Measurements from ENCODE around the gene KIF1A.

Gene KIF1A

GRCh38 chr2:240760121-240760520, 59.9 kb downstream of the KIF1A start:
- Histone ChIP-seq H3K4me2 (ENCODE audit: low read depth, low read length) (no peak overlapping the region), H3K4me3 (ENCODE audit: low read length) (no peak overlapping the region), H3K9me3 (replicated peaks; ENCODE audit: insufficient read depth, low read length) (no peaks in the 10 kb centered on the region), H3K4me1 (ENCODE audit: low read length) (no peaks in the 10 kb centered on the region), H3K36me3 (replicated peaks; ENCODE audit: insufficient read depth, low read length) (no peaks in the 10 kb centered on the region), H3K27ac (ENCODE audit: low read length) (no peak overlapping the region), H3K9me2 (replicated peaks; ENCODE audit: insufficient read depth, low read length) (no peaks in the 10 kb centered on the region), H3K79me2 (ENCODE audit: low read length) (no peaks in the 10 kb centered on the region), H2AFZ (ENCODE audit: low read length) (no peak overlapping the region), H3K27me3 (replicated peaks; ENCODE audit: insufficient read depth, low read length) (peaks cover 56% of the 10 kb centered on the region), H4K20me1 (ENCODE audit: insufficient read depth, low read length) (no peaks in the 10 kb centered on the region), H3F3A (ENCODE audit: insufficient read depth, low read length) (no peaks in the 10 kb centered on the region), H3K9ac (ENCODE audit: low read length) (no peak overlapping the region)
- no peak for DNase-seq
- no peak for TF ChIP-seq EZH2phosphoT487 (IDR thresholded peaks at IDR 0.05; ENCODE audit: low read length)

GRCh38 chr2:240759459-240759858, 60.6 kb downstream of the KIF1A start:
- Histone ChIP-seq H2AFZ (ENCODE audit: low read length) (no peak overlapping the region), H3F3A (ENCODE audit: insufficient read depth, low read length) (no peaks in the 10 kb centered on the region), H4K20me1 (ENCODE audit: insufficient read depth, low read length) (no peaks in the 10 kb centered on the region), H3K27me3 (replicated peaks; ENCODE audit: insufficient read depth, low read length) (peaks cover 53% of the 10 kb centered on the region), H3K4me1 (ENCODE audit: low read length) (no peaks in the 10 kb centered on the region), H3K4me2 (ENCODE audit: low read depth, low read length) (no peak overlapping the region), H3K79me2 (ENCODE audit: low read length) (no peaks in the 10 kb centered on the region), H3K9me2 (replicated peaks; ENCODE audit: insufficient read depth, low read length) (no peaks in the 10 kb centered on the region), H3K9ac (ENCODE audit: low read length) (no peak overlapping the region), H3K9me3 (replicated peaks; ENCODE audit: insufficient read depth, low read length) (no peaks in the 10 kb centered on the region), H3K4me3 (ENCODE audit: low read length) (no peak overlapping the region), H3K36me3 (replicated peaks; ENCODE audit: insufficient read depth, low read length) (no peaks in the 10 kb centered on the region), H3K27ac (ENCODE audit: low read length) (no peak overlapping the region)
- TF ChIP-seq EZH2phosphoT487 (IDR thresholded peaks at IDR 0.05; ENCODE audit: low read length): no peak
- no peak for TF ChIP-seq EZH2 (optimal IDR thresholded peaks at IDR 0.05; ENCODE audit: low read depth, low read length)
- TF ChIP-seq CTCF (IDR thresholded peaks at IDR 0.05; ENCODE audit: low read length): no peak
- no peak for DNase-seq

DNA sequence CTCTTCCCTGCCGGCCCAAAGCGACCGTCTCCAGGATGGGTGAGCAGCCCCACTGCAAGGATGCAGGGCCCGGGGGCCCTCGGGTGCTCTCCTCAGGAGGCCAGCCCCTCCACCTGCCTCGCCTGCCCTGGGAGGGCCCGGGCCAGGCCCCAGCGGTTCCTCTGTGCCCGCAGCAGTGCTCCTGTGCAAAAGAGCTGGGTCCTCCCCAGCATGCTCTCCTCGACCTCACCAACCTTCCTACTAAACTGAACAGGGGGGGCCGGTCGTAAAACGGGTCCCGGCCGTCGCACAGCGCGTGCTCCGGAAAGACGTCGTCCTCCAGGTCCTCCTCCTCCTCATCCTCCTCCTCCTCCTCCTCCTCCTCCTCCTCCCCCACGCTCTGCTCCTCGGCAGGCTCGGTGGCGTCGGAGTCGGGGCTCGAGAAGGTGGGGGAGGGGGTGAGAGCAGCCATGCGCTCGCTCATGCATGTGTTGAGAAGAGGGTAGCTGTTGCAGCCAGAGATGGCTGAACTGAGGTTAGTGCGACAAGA, 62.9 kb downstream of the KIF1A start:
- Histone ChIP-seq H3F3A (ENCODE audit: insufficient read depth, low read length) (no peaks in the 10 kb centered on the region), H3K27me3 (replicated peaks; ENCODE audit: insufficient read depth, low read length) (peaks cover 52% of the 10 kb centered on the region), H3K4me3 (ENCODE audit: low read length) (no peak overlapping the region), H3K79me2 (ENCODE audit: low read length) (no peaks in the 10 kb centered on the region), H3K9me2 (replicated peaks; ENCODE audit: insufficient read depth, low read length) (no peaks in the 10 kb centered on the region), H4K20me1 (ENCODE audit: insufficient read depth, low read length) (no peaks in the 10 kb centered on the region), H3K9me3 (replicated peaks; ENCODE audit: insufficient read depth, low read length) (no peaks in the 10 kb centered on the region), H3K27ac (ENCODE audit: low read length) (no peak overlapping the region), H2AFZ (ENCODE audit: low read length) (no peak overlapping the region), H3K4me2 (ENCODE audit: low read depth, low read length) (peak overlapping the region; percentile 6; the same call in 1 of the 2 replicates), H3K9ac (ENCODE audit: low read length) (no peak overlapping the region), H3K4me1 (ENCODE audit: low read length) (no peaks in the 10 kb centered on the region), H3K36me3 (replicated peaks; ENCODE audit: insufficient read depth, low read length) (no peaks in the 10 kb centered on the region)
- no peak for TF ChIP-seq CTCF (IDR thresholded peaks at IDR 0.05; ENCODE audit: low read length)
- no peak for TF ChIP-seq EZH2phosphoT487 (IDR thresholded peaks at IDR 0.05; ENCODE audit: low read length)
- DNase-seq: no peak

GRCh38 chr2:240752209-240752608, 67.8 kb downstream of the KIF1A start:
- no peak overlapping the region for H3K4me2 ChIP-seq (ENCODE audit: low read depth, low read length)
- H3K36me3 ChIP-seq (replicated peaks; ENCODE audit: insufficient read depth, low read length): no peaks in the 10 kb centered on the region
- no peaks in the 10 kb centered on the region for H3F3A ChIP-seq (ENCODE audit: insufficient read depth, low read length)
- H2AFZ ChIP-seq (ENCODE audit: low read length): no peak overlapping the region
- H3K27me3 ChIP-seq (replicated peaks; ENCODE audit: insufficient read depth, low read length): peaks cover 56% of the 10 kb centered on the region
- no peaks in the 10 kb centered on the region for H3K79me2 ChIP-seq (ENCODE audit: low read length)
- no peak for DNase-seq
- no peak overlapping the region for H3K4me3 ChIP-seq (ENCODE audit: low read length)
- H3K4me1 ChIP-seq (ENCODE audit: low read length): no peaks in the 10 kb centered on the region
- no peaks in the 10 kb centered on the region for H3K9me2 ChIP-seq (replicated peaks; ENCODE audit: insufficient read depth, low read length)
- TF ChIP-seq EZH2 (optimal IDR thresholded peaks at IDR 0.05; ENCODE audit: low read depth, low read length) (no peak), CTCF (IDR thresholded peaks at IDR 0.05; ENCODE audit: low read length) (no peak), EZH2phosphoT487 (IDR thresholded peaks at IDR 0.05; ENCODE audit: low read length) (no peak)
- H3K9me3 ChIP-seq (replicated peaks; ENCODE audit: insufficient read depth, low read length): no peaks in the 10 kb centered on the region
- H3K27ac ChIP-seq (ENCODE audit: low read length): no peak overlapping the region
- H4K20me1 ChIP-seq (ENCODE audit: insufficient read depth, low read length): no peaks in the 10 kb centered on the region
- no peak overlapping the region for H3K9ac ChIP-seq (ENCODE audit: low read length)

Data from MM.1S (cell line).